Measurements from ENCODE around the gene ARHGAP15.
"Not testable (repeated sequence)": the region's sequence is repeated elsewhere in the genome, so short reads cannot be mapped to it uniquely, and the experiment has no call there.

ARHGAP15 gene

DNA sequence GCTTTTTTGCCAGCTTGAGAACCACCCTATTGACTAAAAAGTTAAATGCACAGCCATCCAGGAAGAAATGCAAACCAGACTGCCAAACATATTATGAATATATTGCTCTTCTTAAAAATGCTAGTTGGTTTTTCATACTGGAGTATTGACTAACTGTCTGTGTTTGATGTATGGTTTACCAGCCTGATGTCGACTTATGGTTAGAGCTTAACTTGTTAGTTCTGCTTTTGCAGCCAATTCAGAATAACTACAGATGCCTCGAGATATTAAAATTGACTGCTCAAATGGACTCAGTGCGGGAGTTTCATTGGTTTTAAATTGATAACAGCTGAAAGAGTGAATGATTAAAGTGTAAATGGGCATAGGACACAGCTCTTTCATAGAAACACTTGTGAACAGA, 369.8 kb downstream of the ARHGAP15 start:
- DNase-seq, result no peak

DNA sequence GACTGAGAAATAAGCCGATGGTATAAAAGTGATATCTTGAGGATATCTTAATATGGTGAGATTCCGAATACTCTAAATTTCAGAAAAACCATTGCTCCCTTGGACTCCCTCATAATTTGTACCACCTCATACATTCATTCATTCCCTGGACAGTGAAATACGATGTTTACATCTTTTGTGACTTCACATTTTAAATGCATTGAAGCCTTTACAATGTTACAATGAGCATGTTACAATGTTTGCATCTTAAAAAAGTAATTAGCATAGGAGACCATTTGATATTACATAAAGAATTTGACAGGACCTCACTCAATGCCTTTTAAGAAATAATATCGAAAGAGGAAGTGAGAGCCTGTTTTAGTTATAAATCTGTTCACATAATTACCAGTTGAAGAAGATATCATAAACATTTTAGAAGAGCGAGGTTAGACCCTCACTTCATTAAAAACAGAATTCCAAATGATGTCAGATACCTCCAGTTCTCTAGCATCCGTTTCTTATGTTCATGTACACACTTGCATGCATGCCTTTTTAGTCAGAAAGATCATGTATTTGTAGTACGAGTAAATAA, 372.0 kb downstream of the ARHGAP15 start:
- no peak for DNase-seq

DNA sequence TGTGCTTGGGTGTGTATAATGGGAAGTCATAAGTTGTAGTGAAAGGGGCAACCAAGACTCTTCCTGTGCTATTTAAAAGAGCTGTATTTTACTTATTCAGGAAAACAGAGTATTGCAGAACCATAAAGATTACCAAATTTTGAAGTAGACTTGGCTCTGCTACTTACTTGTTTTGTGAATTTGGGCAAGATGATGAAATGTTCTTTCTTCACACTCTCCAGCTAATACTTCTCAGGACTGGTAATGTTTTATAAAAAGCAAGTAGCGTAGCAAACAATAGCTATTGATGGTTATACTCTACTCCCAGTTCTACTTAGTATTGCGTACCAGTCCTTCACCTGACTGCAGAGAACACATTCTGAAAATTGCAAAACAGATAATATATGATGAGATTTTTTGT, 374.1 kb downstream of the ARHGAP15 start:
- no peak for DNase-seq

DNA sequence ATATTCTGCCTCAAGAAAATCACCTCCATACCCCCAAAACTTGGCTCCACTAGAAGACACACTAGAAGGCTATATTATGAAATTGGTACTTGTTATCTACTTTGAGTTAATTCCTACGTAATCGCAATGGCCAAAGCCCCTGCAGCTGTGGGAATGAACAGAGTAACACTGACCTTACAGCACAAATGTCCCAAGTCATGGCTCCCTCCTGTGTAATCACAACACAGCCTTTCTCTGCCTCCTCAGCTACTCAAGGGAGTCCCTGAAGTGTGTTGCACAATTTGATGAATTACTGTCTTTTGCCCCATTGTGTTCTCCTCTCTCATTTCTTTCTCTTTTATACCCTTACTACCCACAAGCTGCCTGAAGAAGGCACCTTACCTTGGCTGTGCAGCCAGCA, 375.2 kb downstream of the ARHGAP15 start:
- DNase-seq, result no peak

DNA sequence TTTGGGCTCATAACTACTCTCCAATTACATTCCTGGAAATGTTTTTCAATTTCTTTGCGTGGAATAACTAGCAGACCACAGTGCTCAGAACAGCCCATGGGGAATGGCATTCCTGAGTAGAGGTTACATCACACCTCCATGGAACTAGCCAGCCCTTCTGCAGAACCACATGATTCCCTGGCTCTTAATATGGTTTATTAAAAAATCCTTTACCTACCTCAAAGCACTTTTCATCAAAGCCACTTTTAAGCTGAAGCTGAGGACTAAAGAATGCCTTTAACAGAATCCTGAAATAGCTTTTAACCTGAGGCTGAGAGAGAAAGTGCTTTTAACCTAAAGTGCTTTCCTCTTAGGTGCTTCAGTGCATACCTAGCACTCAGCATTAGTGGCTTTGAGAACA, 376.3 kb downstream of the ARHGAP15 start:
- DNase-seq, result no peak

DNA sequence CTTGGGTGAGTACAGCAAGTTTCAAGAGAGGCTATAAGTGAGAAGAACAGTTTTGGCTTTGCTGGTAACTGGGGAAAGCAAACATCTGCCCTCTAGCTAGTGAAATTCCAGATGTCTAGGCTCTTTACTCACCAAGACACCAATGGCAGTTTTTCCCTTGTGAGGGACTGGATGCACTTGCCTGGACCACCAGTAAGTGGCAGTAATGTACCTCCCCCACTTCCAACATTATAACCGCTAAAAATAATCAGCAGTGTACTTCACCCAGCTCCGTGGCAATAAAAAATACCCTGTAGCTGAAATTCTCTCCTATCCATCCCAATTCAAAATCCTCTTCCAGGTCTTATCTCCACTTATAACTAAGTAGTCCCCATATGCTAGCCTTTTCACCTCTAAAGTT, 383.9 kb downstream of the ARHGAP15 start:
- no peak for DNase-seq

DNA sequence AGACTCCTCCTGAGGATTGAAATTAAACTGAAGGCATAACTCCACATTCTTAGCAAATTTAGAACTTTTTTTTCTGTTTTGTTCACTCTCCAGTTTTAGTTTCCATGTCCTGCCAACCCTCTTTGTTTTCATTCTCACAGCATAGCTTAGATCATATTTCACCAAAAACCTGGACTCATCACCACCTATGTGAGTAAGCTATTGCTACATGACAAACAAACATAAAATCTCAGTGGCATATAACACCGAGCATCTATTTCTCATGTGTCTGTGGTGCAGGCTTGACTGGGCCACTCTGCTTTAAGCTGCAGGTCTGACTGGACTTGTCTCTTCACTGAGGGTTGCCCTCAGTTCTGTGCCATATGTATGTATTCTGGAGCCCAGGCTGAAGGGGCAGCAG, 385.2 kb downstream of the ARHGAP15 start:
- no peak for DNase-seq

DNA sequence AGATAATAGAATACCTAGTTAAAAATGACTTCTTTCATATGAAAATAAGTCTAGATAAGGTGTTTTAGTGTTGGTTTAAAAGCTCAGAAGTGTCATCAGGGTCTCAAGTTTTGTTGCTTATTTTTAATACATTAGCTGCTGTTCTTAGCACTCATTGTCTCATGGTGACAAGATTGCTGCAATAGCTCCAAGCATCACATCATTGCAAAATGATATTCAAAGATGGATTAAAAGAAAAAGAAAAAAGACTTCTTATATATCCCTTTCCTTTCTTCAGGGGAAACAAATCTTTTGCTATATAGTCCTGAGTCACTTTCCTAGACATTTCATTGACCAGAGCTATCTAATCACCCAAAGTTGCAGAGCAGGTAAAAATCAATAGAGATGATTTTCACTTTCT, 386.1 kb downstream of the ARHGAP15 start:
- no peak for DNase-seq

DNA sequence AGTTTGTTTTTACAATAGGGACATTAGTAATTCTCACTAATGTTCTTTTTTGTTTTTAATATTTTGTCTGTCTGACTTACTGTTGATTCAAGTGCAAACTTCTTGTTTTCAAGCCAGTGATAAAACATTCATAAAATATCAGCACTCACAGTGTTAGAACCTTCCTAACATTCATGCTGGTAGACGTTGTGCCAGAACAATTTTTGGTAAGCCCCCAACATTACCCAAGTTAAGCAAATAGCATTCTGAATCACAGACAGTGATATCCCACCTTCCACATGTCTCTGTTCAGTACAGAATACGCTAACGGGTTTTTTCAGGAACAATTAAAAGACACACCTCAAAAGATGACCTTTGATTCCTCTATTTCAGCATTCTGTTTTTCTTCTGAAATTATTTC, 390.3 kb downstream of the ARHGAP15 start:
- DNase-seq, result no peak

DNA sequence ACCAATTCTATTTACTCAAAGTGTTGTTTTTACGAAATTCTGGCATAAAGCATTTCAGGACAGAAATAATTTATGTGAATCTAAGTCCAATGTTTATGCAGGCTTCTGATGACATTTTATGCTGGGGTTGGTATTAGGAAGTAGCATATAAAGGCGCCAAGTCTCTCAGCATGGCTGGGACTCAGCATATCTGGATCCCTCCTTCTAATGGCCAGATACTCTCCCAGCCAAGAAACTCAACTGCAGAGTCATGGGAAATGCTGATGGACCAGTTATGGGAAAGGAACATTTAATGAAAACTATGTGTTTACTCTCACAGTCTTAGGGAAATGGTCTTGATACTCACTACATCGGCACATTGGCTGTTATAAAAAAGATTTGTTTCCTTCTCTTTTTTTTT, 392.2 kb downstream of the ARHGAP15 start:
- DNase-seq, result no peak

DNA sequence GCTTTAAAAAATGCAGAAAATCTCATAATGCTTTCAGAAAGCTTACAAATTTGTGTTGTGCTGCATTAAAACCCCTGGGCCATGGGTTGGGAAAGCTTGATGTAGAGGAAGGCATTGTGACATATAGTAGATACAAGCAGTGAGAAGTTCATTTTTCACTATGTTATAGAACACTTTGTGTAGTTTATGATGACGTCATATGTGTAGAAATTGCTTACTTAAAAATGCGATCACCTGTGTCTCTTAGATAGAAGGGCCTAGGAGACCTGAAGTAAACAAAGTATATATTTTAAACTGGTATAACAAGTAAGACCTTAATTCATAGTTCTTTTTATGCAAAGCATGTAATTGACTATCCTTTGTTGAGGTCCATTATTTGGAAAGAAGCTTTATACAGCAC, 393.5 kb downstream of the ARHGAP15 start:
- DNase-seq, result no peak

DNA sequence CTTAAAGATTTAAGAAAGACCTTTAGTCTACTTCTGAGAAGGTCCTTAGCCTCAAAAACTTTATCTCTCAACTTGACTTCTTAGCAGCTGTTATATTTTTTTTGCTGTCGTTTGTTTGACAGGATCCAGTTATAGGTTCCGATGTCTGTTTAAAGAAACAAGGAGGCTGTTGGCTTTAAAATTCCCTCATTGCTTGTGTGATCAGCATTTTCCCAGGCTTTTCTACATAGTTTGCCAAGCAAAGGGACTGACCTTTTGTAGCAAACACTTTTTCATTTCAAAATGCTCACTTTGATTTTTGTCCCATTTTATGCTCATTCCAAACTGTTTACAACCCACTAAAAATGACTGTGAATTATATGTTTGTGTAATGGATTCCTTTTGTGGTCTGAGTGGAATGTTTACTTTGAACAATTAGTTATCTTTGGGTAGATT, 394.9 kb downstream of the ARHGAP15 start:
- no peak for DNase-seq

DNA sequence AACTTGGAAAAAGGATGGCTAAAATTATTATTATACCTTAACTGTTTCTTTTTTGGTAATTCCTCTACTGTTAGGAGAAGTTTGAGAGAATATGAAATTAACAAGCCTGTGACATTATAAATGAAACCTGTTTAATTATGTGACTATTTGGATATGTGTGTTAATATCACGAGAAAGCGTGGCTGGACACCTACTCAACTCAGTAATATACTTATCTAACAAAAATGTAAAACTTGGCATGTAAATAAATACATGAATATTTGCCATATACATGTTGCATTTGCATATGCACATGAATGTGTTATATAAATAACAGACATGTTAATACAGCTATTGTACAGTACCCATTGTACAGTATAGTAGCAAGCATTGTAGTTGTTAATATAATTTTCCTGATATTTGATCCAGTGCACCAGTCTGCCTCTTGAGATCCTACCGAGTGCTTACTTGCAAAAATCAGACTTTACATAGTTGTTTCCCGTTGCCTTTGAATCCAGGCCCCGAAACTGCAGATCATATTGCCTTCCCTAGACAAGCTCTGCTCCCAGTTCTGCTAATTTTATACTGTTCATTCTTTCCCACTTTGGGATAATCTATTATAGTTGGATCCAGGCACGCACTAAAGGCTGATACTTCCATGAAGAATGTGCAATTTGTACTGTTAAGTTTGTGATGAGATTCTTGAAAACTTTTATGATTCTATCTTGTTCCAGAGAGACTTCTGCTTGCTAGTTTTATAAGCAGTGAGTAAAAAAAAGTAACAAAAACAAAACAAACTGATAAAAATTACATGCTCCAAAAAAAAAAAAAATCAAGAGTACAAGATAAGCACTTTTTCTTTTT, 395.6 kb downstream of the ARHGAP15 start:
- DNase-seq, result no peak

DNA sequence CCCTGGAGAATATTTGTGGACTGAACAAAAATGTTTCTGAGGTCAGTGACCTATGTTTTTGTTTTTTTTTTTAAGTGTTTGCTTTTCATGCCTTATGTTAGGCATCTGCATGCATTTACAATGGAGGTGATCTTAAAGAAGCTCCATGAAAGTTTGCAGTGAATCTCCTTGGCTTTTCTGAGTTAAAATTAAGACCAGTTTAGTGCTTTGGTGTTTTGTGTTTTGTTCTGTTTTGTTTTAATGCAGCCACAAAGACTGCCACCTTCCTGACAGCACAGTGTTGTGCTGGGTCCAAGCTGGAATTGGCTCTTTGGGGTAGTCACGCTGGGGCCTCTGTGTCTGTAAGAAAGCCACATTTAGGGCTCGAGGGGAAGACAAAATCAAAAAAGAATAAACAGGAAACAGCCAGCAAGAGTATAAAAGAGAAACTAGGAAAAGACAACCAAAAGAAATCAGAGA, 396.2 kb downstream of the ARHGAP15 start:
- no peak for DNase-seq

DNA sequence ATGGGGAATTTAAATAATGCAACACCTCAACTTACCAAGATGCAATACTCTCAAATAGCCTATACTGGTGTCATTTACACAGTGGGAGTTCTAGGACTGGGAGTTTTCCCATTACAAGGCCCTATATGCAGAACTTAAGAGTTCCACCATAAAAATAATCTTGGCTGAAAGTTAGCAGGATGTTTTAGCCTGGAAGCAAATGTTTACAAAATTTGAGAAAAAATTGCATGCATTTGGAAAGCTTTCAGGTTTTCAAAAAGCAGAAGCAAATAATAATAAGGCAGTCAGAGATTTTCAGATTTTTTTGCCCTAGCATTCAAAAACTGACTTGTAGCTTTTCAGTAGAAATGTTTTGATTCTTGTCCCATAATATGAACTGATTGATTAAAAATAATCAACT, 397.3 kb downstream of the ARHGAP15 start:
- DNase-seq, result no peak

DNA sequence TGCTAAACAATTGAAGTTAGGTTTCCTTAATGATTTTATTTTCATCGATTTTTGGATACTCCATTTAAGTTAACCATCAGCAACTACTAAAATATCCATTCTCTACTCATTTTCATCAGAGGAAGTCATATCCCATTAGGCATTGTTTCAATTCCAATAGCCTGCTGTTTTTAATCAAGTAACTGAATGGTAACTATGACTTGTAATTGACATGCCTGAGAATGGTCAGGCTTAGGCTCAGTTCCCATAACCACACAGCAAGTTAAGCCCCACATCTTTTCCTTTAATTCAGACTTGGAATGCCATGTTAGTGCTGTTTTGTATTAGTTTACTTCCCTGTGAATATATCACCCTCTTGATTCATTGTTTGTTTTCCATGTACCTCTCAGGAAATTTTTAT, 398.8 kb downstream of the ARHGAP15 start:
- no peak for DNase-seq

DNA sequence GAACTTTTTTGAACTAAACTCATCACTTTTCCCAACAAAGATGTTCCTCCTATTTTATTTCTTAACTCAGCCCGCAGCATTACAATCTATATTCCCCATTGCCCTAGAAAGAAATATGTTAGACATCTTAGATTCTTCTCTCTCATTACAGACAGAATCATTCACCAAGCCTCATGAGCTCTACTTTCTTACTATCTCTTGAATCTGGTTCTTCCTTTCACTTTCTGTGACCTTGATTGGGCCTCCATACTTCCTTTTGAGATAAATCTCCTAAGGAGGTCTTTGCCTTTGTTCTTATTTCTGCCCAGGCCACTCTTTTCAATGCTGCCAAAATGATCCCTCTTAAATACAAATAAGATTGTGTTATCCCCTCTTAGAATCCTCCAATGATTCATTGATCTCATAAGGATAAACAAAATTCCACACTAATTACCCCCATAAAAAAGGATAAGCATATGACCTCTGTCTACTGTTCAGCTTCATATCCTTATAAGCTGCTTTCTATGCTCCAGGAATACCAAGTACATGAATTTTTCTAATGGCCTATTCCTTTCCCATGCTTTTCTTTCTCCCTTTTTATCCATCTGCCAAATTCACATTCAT, 400.0 kb downstream of the ARHGAP15 start:
- no peak for DNase-seq

DNA sequence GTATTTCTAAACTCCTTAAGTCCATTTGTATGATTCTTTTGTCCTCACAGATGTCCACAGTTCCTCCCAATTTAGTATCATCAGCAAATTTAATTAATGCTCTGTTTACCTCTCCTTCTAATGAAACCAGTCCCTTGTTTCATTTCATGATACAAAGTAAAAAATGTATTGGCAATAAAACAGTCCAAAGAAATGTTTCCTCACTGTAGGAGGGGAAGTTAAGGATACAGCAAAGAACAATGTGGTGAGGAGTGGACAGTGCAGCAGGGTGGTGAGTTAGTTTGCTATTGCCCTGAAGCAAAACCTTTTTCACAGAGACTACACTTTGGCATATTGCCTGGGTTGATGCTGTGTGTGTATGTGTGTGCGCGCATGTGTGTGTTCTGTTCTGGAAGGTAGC, 401.5 kb downstream of the ARHGAP15 start:
- no peak for DNase-seq

DNA sequence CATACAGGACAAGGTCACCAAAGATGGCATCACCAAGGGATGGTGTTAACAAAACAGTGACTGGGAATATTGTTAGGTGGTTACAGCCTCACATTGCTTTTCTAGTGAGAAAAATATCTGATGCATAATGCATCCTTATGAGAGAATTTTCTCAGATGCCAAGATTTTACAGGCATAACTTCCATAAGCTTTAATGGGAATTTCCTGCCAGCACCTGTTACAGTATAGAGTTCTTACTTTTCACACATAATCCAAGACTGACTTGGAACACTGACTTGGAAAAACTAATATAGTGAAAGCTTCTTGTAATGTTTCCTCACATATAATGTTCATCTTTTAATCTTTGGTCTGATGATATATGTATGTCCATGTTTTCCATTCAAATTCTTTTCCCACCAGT, 402.8 kb downstream of the ARHGAP15 start:
- no peak for DNase-seq

DNA sequence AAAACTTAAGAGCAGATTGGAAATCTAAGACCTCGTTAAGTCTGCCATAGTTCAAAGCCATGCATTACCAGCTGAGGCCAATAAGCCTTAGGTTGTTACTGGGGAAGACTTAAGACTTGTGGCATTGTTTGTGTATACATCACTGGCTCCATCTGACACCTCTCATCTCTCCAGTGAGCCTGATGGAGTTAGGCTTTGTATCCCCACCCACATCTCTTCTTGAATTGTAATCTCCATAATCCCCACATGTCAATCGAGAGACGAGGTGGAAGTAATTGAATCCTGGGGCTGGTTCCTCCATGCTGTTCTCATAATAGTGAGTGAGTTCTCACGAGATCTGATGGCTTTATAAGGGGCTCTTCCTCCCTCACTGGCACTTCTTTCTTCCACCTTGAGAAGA, 404.6 kb downstream of the ARHGAP15 start:
- no peak for DNase-seq

DNA sequence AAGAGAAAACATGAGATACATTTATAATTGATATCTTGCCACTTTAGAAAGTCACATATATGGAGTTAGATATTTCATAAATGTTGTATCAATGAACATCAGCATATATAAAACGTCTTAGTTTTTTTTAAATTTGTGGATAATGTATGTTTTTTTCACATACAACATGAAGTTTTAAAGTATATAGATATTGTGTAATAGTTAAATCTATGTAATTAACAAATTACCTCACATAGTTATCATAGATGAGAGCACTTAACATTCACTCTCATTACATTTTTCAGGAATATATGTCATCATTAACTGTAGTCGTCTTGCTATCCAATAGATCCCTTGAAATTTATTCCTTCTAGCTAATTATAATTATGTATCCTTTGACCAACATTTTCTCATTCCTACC, 406.6 kb downstream of the ARHGAP15 start:
- DNase-seq, result no peak

DNA sequence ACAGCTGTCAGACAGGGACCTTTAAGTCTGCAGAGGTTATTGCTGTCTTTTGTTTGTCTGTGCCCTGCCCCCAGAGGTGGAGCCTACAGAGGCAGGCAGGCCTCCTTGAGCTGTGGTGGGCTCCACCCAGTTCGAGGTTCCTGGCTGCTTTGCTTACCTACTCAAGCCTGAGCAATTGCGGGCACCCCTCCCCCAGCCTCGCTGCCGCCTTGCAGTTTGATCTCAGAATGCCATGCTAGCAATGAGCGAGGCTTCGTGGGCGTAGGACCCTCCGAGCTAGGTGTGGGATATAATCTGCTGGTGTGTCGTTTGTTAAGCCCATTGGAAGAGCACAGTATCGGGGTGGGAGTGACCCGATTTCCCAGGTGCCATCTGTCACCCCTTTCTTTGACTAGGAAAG, 412.7 kb downstream of the ARHGAP15 start:
- not testable (repeated sequence) for DNase-seq

DNA sequence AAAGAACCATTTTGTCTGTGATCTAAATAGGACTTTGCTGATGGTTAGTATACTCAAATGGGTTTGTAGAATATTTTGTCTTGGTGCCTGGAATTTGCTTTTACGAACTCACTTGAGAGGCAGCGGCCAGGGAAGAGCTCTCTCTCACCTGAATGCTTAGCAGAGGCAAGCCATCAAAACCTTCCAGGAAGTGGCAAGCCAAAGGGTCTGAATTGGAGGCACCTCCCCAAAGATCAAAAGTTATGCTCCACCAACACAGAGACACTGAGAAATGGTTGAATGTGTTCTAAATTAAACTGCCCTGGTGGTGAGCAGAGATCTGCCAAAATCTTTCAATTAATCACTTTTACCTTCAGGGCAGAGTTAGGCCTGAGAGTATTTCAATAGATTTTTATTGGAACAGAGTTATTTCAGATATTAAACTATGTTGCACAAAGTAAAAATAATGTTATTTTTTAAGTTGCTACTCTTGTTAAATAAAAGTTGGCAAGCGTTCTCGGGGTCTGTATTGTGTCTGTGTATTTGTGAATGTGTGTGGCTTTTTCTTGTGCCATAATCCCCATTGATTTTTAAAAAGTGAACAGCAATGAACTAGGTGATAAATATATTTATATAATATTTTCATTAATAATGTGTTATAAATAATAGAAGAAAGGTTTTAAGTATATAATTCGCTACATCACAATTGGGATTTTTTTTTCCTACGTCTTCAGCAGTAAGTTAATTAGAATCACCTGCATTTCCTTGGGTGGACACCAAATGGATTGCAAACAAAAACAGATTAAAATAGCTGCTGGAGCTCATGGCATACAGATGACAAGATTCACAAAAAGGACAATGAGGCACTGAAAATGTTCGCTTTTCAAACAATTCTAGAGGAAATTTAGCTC, 416.1 kb downstream of the ARHGAP15 start:
- no peak for DNase-seq

DNA sequence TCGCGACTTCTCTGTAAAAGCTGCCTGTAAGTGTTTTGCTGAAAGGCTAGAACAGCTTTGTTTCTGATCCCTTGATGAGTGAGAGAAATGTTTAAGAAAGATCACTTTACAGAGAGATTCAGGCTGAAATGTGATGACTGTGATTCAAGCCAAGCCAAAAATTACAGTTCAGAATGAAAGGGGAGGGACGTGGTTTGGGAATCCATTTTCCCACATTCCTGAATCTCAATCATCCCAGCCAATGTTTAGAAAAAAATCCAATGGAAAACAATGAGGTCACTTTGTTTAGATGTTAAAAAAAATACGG, 416.7 kb downstream of the ARHGAP15 start:
- no peak for DNase-seq
